Sigmoid colon (tissue), 4 donors: ENCODE data around the gene KCNS3.

ENCODE experiments used
- POLR2AphosphoS5 ChIP-seq, 4 donors: sonication (generic); formaldehyde crosslinking; IDR thresholded peaks; one replicate each; pipeline ENCODE4 v1.6.1; 2017; ENCODE audit warnings: antibody characterized with exemption in 4 of 4
- TF ChIP-seq, protein P1 (sequence below), 4 experiments: fragments of 450-650 bp in 3 of 4; fragments of 200-600 bp in 1 of 4; IDR thresholded peaks; one replicate each; pipeline ENCODE4 v1.5.1; 2016 to 2019; ENCODE audit warnings: antibody characterized with exemption in 4 of 4, mild to moderate bottlenecking in 3 of 4, moderate library complexity in 2 of 4

DNA sequence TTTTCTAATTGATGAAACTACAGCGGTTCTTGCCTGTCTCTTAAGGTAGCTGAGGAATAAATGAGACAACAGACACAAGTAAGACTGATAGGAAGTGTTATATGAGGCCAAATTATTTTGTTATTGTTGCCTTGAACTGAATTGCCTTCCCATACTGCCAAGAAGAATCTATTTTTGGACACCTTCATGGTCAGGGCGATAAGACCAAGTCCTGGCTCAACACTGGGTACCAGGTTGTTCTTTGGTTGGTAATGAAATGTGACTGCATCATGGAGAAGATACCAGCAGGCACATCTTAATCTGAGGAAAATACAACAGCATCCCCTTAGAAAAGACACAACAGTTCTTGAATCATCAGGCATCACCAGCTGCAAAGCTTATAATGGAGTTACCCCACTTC is 38.5 kb upstream of the KCNS3 start:
- no peak for TF ChIP-seq POLR2AphosphoS5 (IDR thresholded peaks at IDR 0.05)
- TF ChIP-seq, protein P1, sequence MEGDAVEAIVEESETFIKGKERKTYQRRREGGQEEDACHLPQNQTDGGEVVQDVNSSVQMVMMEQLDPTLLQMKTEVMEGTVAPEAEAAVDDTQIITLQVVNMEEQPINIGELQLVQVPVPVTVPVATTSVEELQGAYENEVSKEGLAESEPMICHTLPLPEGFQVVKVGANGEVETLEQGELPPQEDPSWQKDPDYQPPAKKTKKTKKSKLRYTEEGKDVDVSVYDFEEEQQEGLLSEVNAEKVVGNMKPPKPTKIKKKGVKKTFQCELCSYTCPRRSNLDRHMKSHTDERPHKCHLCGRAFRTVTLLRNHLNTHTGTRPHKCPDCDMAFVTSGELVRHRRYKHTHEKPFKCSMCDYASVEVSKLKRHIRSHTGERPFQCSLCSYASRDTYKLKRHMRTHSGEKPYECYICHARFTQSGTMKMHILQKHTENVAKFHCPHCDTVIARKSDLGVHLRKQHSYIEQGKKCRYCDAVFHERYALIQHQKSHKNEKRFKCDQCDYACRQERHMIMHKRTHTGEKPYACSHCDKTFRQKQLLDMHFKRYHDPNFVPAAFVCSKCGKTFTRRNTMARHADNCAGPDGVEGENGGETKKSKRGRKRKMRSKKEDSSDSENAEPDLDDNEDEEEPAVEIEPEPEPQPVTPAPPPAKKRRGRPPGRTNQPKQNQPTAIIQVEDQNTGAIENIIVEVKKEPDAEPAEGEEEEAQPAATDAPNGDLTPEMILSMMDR (IDR thresholded peaks at IDR 0.05), result no peak
